Stomach (tissue), 9 donors: ENCODE data around the gene SLAMF9. TPM values are rescaled to one million over a fixed set of nuclear protein-coding genes. Genes with fewer than 3 reads are reported as not detected.

Experiments used
- DNase-seq, 2 donors: peaks; one replicate each; pipeline versions ENCODE4 v3.0.0 to v3.0.0-alpha.2; 2013 to 2019
- H3K27ac ChIP-seq, 5 donors: fragments of 200-600 bp in 4 of 5; sonication (generic) in 4 of 5; one replicate each; pipeline ENCODE4 v1.5.1; 2013 to 2019; ENCODE audit warnings: mild to moderate bottlenecking in 1 of 5, moderate library complexity in 1 of 5
- H3K27me3 ChIP-seq, 3 donors: fragments of 200-600 bp; sonication (generic); one replicate each; pipeline ENCODE4 v1.5.1; 2017 to 2019; ENCODE audit warnings: mixed run types in 1 of 3
- H3K36me3 ChIP-seq, 4 donors: fragments of 200-600 bp; sonication (generic); 1 replicate in 3 of 4; 2 replicates in 1 of 4; pipeline ENCODE4 v1.5.1; 2016 to 2019
- H3K4me1 ChIP-seq, 4 donors: fragments of 200-600 bp; sonication (generic); one replicate each; pipeline ENCODE4 v1.5.1; 2016 to 2019
- H3K4me3 ChIP-seq, 4 donors: fragments of 200-600 bp; sonication (generic) in 3 of 4; one replicate each; pipeline ENCODE4 v1.5.1; 2016 to 2019; ENCODE audit warnings: mild to moderate bottlenecking in 1 of 4
- H3K9me3 ChIP-seq, 4 donors: fragments of 200-600 bp; sonication (generic); one replicate each; pipeline ENCODE4 v1.5.1; 2016 to 2019
- EP300 ChIP-seq: sonication (generic); formaldehyde crosslinking; IDR thresholded peaks from one replicate; pipeline ENCODE4 v1.6.1; 2017; ENCODE audit warnings: antibody characterized with exemption
- POLR2A ChIP-seq, 4 donors: fragments of 450-650 bp; IDR thresholded peaks; one replicate each; pipeline ENCODE4 v1.6.1; 2016; ENCODE audit warnings: antibody characterized with exemption in 4 of 4, control low read depth in 2 of 4, mild to moderate bottlenecking in 1 of 4, moderate library complexity in 1 of 4
- POLR2AphosphoS5 ChIP-seq, 3 donors: sonication (generic); formaldehyde crosslinking; IDR thresholded peaks; one replicate each; pipeline ENCODE4 v1.6.1; 2016; ENCODE audit warnings: antibody characterized with exemption in 3 of 3
- WGBS, 5 donors: extraction: QIAGEN DNeasy Blood & Tissue Kit in 3 of 5; methylation state at CpG; one replicate each; pipeline versions ENCODE4 v1.1.5 to v1.1.7; 2013 to 2018; 5-methylcytosine and 5-hydroxymethylcytosine counted together
- intact Hi-C: fragments of 100-400 bp; cut with DNase I; formaldehyde crosslinking; loops from one replicate; pipeline ENCODE4 v1.15.1; 2023; ENCODE audit warnings: low total_unique reads
- polyA plus RNA-seq, 3 donors: library from polyadenylated mRNA; stranded (reverse); fragments of 200-250 nt; gene quantifications; one replicate each; pipeline ENCODE4 v1.2.3, GENCODE V29; 2013
- total RNA-seq, 5 donors: library from RNA; depleted of rRNA; stranded (reverse); fragments of >200 nt; gene quantifications; one replicate each; pipeline versions ENCODE4 v1.1.0 to v1.2.3, GENCODE V29; 2014 to 2016
- TF ChIP-seq, protein P1 (sequence below), 7 experiments: fragments of 450-650 bp in 4 of 7; fragments of 200-600 bp in 3 of 7; sonication (generic) in 3 of 7; IDR thresholded peaks; one replicate each; pipeline ENCODE4 v1.5.1; 2016 to 2019; ENCODE audit warnings: antibody characterized with exemption in 7 of 7, control low read depth in 2 of 7, mild to moderate bottlenecking in 1 of 7
- donor health status: healthy with polysubstance abuse.
- donor health status: Bipolar disorder and iron deficiency.
- donor health status: healthy.

SLAMF9 gene
- total and polyA plus RNA-seq, 8 donors: 0.87 TPM; not detected in 7

- Histone ChIP-seq H3K4me3 (no peak overlapping the region), H3K27me3 (no peaks in the 10 kb centered on the region), H3K9me3 (no peaks in the 10 kb centered on the region), H3K27ac (no peak overlapping the region), H3K36me3 (no peaks in the 10 kb centered on the region), H3K4me1 (peaks cover 0 to 8% (median 0%) of the 10 kb centered on the region in 4 donors)
- intact Hi-C loops: no loop called here
- DNase-seq: no peak
- no peak for TF ChIP-seq POLR2A (IDR thresholded peaks at IDR 0.05)
- TF ChIP-seq EP300: no peak
- TF ChIP-seq, protein P1, sequence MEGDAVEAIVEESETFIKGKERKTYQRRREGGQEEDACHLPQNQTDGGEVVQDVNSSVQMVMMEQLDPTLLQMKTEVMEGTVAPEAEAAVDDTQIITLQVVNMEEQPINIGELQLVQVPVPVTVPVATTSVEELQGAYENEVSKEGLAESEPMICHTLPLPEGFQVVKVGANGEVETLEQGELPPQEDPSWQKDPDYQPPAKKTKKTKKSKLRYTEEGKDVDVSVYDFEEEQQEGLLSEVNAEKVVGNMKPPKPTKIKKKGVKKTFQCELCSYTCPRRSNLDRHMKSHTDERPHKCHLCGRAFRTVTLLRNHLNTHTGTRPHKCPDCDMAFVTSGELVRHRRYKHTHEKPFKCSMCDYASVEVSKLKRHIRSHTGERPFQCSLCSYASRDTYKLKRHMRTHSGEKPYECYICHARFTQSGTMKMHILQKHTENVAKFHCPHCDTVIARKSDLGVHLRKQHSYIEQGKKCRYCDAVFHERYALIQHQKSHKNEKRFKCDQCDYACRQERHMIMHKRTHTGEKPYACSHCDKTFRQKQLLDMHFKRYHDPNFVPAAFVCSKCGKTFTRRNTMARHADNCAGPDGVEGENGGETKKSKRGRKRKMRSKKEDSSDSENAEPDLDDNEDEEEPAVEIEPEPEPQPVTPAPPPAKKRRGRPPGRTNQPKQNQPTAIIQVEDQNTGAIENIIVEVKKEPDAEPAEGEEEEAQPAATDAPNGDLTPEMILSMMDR (IDR thresholded peaks at IDR 0.05): no peak
- TF ChIP-seq POLR2AphosphoS5 (IDR thresholded peaks at IDR 0.05): no peak
- WGBS, 5 donors: 52 to 76% (median 63%) methylated on average over 2 of the region's 2 CpGs
Measured at GRCh38 chr1:159994896-159995295, 40.9 kb upstream of the SLAMF9 start.

- no peak for TF ChIP-seq POLR2A (IDR thresholded peaks at IDR 0.05)
- TF ChIP-seq, protein P1 (IDR thresholded peaks at IDR 0.05): no peak
- no peak for TF ChIP-seq EP300
- TF ChIP-seq POLR2AphosphoS5 (IDR thresholded peaks at IDR 0.05): no peak
- DNase-seq: peak in 1 of 2 donors; percentile 38
- intact Hi-C loops: no loop called here
- Histone ChIP-seq H3K27ac (no peak overlapping the region), H3K4me3 (no peak overlapping the region), H3K4me1 (peaks cover 0 to 8% (median 0%) of the 10 kb centered on the region in 4 donors), H3K9me3 (no peaks in the 10 kb centered on the region), H3K36me3 (no peaks in the 10 kb centered on the region), H3K27me3 (no peaks in the 10 kb centered on the region)
- 33 to 83% (median 55%) methylated on average over 2 of the region's 2 CpGs for WGBS, 5 donors
Measured at GRCh38 chr1:159993911-159994310, 39.9 kb upstream of the SLAMF9 start.

DNA sequence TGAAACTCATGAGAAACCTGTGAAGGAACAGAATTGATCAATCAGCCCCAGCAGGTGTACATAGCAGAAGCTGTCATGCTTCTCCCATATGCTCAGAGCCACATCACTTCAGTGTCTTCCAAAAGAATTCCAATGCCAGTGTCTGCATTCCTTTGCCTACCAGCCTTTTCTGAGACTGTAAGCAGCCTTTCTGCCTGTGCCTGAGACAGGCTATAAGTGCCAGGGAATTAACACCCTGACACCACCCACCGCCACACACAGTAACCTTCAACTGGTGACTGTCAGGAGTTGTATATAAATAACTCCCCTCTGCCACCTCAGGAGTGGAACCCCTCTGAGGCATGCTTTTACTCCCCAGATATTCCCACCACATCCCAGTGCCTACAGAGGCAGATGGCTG lies 38.1 kb upstream of the SLAMF9 start:
- TF ChIP-seq, protein P1 (IDR thresholded peaks at IDR 0.05): no peak
- TF ChIP-seq POLR2AphosphoS5 (IDR thresholded peaks at IDR 0.05) (no peak), EP300 (no peak), POLR2A (IDR thresholded peaks at IDR 0.05) (no peak)
- 64 to 91% (median 80%) methylated on average over 1 of the region's 1 CpG for WGBS, 5 donors
- Histone ChIP-seq H3K36me3 (no peaks in the 10 kb centered on the region), H3K4me3 (no peak overlapping the region), H3K27ac (peak overlapping the region in 1 of 5 donors; percentile 60), H3K4me1 (peaks cover 0 to 8% (median 0%) of the 10 kb centered on the region in 4 donors), H3K9me3 (no peaks in the 10 kb centered on the region), H3K27me3 (no peaks in the 10 kb centered on the region)
- intact Hi-C loops: no loop called here
- DNase-seq: no peak

DNA sequence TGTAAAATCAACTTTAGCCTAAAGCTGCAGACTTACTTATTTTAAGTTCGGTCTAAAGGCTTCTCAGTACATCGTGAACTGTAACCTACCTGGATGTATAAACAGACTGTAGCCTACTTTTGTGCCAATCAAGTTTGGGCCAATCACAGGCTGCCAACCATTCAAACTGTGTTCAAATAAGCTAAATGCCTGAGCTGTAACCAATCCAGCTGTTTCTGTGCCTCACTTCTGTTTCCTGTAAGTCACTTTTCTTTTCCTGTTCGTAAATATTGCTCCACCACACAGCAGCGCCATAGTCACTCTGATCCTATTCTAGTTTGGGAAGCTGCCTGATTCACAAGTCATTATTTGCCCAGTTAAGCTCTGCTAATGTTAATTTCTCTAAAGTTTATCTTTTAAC lies 37.5 kb upstream of the SLAMF9 start:
- intact Hi-C loops: no loop called here
- Histone ChIP-seq H3K27ac (peak overlapping the region in 1 of 5 donors; percentile 60), H3K4me1 (peaks cover 0 to 8% (median 0%) of the 10 kb centered on the region in 4 donors), H3K36me3 (no peaks in the 10 kb centered on the region), H3K4me3 (no peak overlapping the region), H3K27me3 (no peaks in the 10 kb centered on the region), H3K9me3 (no peaks in the 10 kb centered on the region)
- no peak for TF ChIP-seq POLR2AphosphoS5 (IDR thresholded peaks at IDR 0.05)
- no peak for TF ChIP-seq POLR2A (IDR thresholded peaks at IDR 0.05)
- TF ChIP-seq, protein P1 (IDR thresholded peaks at IDR 0.05): no peak
- no peak for TF ChIP-seq EP300
- DNase-seq: peak; percentile 23 to 30
- WGBS, 5 donors: 29 to 43% (median 37%) methylated on average over 4 of the region's 4 CpGs
